GM12878 (cell line): ENCODE data around the gene TTC31.

Experiments
- BCL3 ChIP-seq: IDR thresholded peaks from 2 replicates; pipeline ENCODE4 v1.6.1; 2011; ENCODE audit warnings: borderline replicate concordance, low read depth, mild to moderate bottlenecking, moderate library complexity, low read length; ENCODE audit not compliant: insufficient read depth, poor library complexity, severe bottlenecking
- CREM ChIP-seq: IDR thresholded peaks from 2 replicates; pipeline ENCODE4 v1.6.1; 2014; ENCODE audit warnings: antibody characterized with exemption, low read depth
- POLR2AphosphoS5 ChIP-seq: IDR thresholded peaks from 2 replicates; pipeline ENCODE4 v1.6.1; 2011; ENCODE audit warnings: mild to moderate bottlenecking, low read length, inconsistent platforms
- ZBTB33 ChIP-seq: fragments of 450-650 bp; IDR thresholded peaks from 2 replicates; pipeline ENCODE4 v1.6.1; 2017; ENCODE audit warnings: mild to moderate bottlenecking

GRCh38 chr2:74436111-74436805, 46.6 kb upstream of the TTC31 start:
- TF ChIP-seq POLR2AphosphoS5 (no peak), CREM (no peak), BCL3 (no peak), ZBTB33 (no peak)
